H1 (cell line): Measurements from ENCODE around the gene IL36RN. TPM values are rescaled to one million over a fixed set of nuclear protein-coding genes. Genes with fewer than 3 reads are reported as not detected.

Experiments
- polyA plus RNA-seq, 7 experiments: library from polyadenylated mRNA; depleted of rRNA in 3 of 7; stranded (reverse) in 5 of 7; unstranded in 2 of 7; fragments of >200 nt in 5 of 7; fragments of 200-250 nt in 2 of 7; gene quantifications; 1 replicate in 5 of 7; 2 replicates in 1 of 7; 4 replicates in 1 of 7; pipeline versions ENCODE4 v1.2.1 to v1.2.3, GENCODE V29; 2011 to 2013; ENCODE audit warnings: missing spikeins in 2 of 7, mixed read lengths in 2 of 7
- small RNA-seq: library from polyadenylated mRNA; stranded (forward); fragments of <200 nt; extraction: miRNeasy Mini kit (QIAGEN cat#:217004); gene quantifications from one replicate; pipeline ENCODE3, GENCODE V24; 2013; ENCODE audit not compliant: insufficient read depth
- total RNA-seq: library from RNA; stranded (reverse); fragmentation: NEBNext Ultra II Directional; extraction: Animal tissue kit (Norgen Biotek cat#: 25700); gene quantifications from 2 replicates; pipeline ENCODE4 v1.2.1, GENCODE V29; 2021

Gene IL36RN
- total and polyA plus RNA-seq, 2 of the 8 experiments (the other 6 are each of a cell fraction or from before 2014, with no cell fraction given): not detected

Small RNA genes lying within 50 kb of the gene (small RNA-seq; reads per million reads assigned to genes)
- not detected for gene RNU6-1180P

Other genes starting within 250 kb of the IL36RN start
- gene IL1B, start 222.4 kb upstream of the IL36RN start, total RNA-seq: not detected in 2 replicates
- gene IL1B, start 222.4 kb upstream of the IL36RN start, polyA plus RNA-seq (2011; rRNA removed): not detected in 2 replicates
- gene IL37, start 148.0 kb upstream of the IL36RN start, total RNA-seq: not detected in 2 replicates
- 0.14 and 0.18 TPM in 2 replicates for gene IL37, start 148.0 kb upstream of the IL36RN start, polyA plus RNA-seq (2011; rRNA removed)
- gene IL36G, start 81.2 kb upstream of the IL36RN start, total RNA-seq: not detected in 2 replicates
- 0.06 and 0.39 TPM in 2 replicates for gene IL36G, start 81.2 kb upstream of the IL36RN start, polyA plus RNA-seq (2011; rRNA removed)
- not detected in 2 replicates for gene IL36A, start 53.7 kb upstream of the IL36RN start, total RNA-seq
- gene IL36A, start 53.7 kb upstream of the IL36RN start, polyA plus RNA-seq (2011; rRNA removed): not detected in 2 replicates
- not detected in 2 replicates for gene IL36B, start 6.3 kb upstream of the IL36RN start, total RNA-seq
- gene IL36B, start 6.3 kb upstream of the IL36RN start, polyA plus RNA-seq (2011; rRNA removed): not detected in 2 replicates
- not detected in 2 replicates for gene IL1F10, start 8.8 kb downstream of the IL36RN start, total RNA-seq
- gene IL1F10, start 8.8 kb downstream of the IL36RN start, polyA plus RNA-seq (2011; rRNA removed): not detected in 2 replicates
- not detected in 2 replicates for gene IL1RN, start 68.4 kb downstream of the IL36RN start, total RNA-seq
- gene IL1RN, start 68.4 kb downstream of the IL36RN start, polyA plus RNA-seq (2011; rRNA removed): not detected in 2 replicates
- gene PSD4, start 114.8 kb downstream of the IL36RN start, total RNA-seq: 1.2 and 1.3 TPM in 2 replicates
- gene PSD4, start 114.8 kb downstream of the IL36RN start, polyA plus RNA-seq (2011; rRNA removed): 0.53 and 0.93 TPM in 2 replicates
- gene PAX8, start 219.7 kb downstream of the IL36RN start, total RNA-seq: not detected in 2 replicates
- 0.02 and 0.08 TPM in 2 replicates for gene PAX8, start 219.7 kb downstream of the IL36RN start, polyA plus RNA-seq (2011; rRNA removed)